HepG2 (cell line): Measurements from ENCODE around the gene CEBPZOS. TPM values are rescaled to one million over a fixed set of nuclear protein-coding genes. Genes with fewer than 3 reads are reported as not detected.

Experiments
- ARNTL ChIP-seq: sonication (generic); formaldehyde crosslinking; IDR thresholded peaks from 2 replicates; pipeline ENCODE4 v1.4.0; 2020; ENCODE audit warnings: mild to moderate bottlenecking, missing genetic modification reagents
- ATF6 ChIP-seq: sonication (generic); formaldehyde crosslinking; conservative IDR thresholded peaks from 2 replicates; pipeline ENCODE4 v1.4.0; 2020; ENCODE audit warnings: missing genetic modification reagents
- BCLAF1 ChIP-seq: fragments of 450-650 bp; IDR thresholded peaks from 2 replicates; pipeline ENCODE4 v1.6.1; 2017; ENCODE audit warnings: mild to moderate bottlenecking
- CREB1 ChIP-seq, 2 experiments: fragments of 450-650 bp in 1 of 2; IDR thresholded peaks; 2 replicates each; pipeline ENCODE4 v1.6.1; 2016 to 2017; ENCODE audit warnings: control low read depth in 1 of 2, mild to moderate bottlenecking in 1 of 2, missing compliant biosample characterization in 1 of 2, missing genetic modification characterization in 1 of 2
- FLYWCH1 ChIP-seq: sonication (generic); formaldehyde crosslinking; IDR thresholded peaks from 2 replicates; pipeline ENCODE4 v1.8.1; 2023; ENCODE audit warnings: mild to moderate bottlenecking, missing genetic modification reagents
- GTF2F1 ChIP-seq: fragments of 150-350 bp; IDR thresholded peaks from 2 replicates; pipeline ENCODE4 v1.6.1; 2014; ENCODE audit warnings: low read length
- JUN ChIP-seq: sonication (generic); formaldehyde crosslinking; IDR thresholded peaks from 2 replicates; pipeline ENCODE4 v1.4.0; 2020; ENCODE audit warnings: mild to moderate bottlenecking, missing genetic modification reagents
- NFKB2 ChIP-seq: sonication (generic); formaldehyde crosslinking; IDR thresholded peaks from 2 replicates; pipeline ENCODE4 v1.4.0; 2020; ENCODE audit warnings: missing genetic modification reagents, borderline replicate concordance
- SALL2 ChIP-seq: sonication (generic); formaldehyde crosslinking; IDR thresholded peaks from 2 replicates; pipeline ENCODE4 v1.8.1; 2023; ENCODE audit warnings: mild to moderate bottlenecking, missing genetic modification reagents, inconsistent platforms
- SP140L ChIP-seq: sonication (generic); formaldehyde crosslinking; IDR thresholded peaks from 2 replicates; pipeline ENCODE4 v1.4.0; 2020; ENCODE audit warnings: missing genetic modification reagents, borderline replicate concordance
- ZFP36L2 ChIP-seq: sonication (generic); formaldehyde crosslinking; IDR thresholded peaks from 2 replicates; pipeline ENCODE4 v1.4.0; 2020; ENCODE audit warnings: missing genetic modification reagents
- ZFX ChIP-seq: sonication (generic); formaldehyde crosslinking; IDR thresholded peaks from 2 replicates; pipeline ENCODE4 v1.4.0; 2020; ENCODE audit warnings: mild to moderate bottlenecking, low read depth, missing genetic modification reagents, moderate library complexity
- ZNF746 ChIP-seq: sonication (generic); formaldehyde crosslinking; IDR thresholded peaks from 2 replicates; pipeline ENCODE4 v1.8.0; 2022; ENCODE audit warnings: mild to moderate bottlenecking, missing genetic modification reagents
- ZNF781 ChIP-seq: sonication (generic); formaldehyde crosslinking; IDR thresholded peaks from 2 replicates; pipeline ENCODE4 v1.5.1; 2020; ENCODE audit warnings: borderline replicate concordance, mild to moderate bottlenecking, missing genetic modification reagents; ENCODE audit errors: not compliant biosample characterization
- ZNF790 ChIP-seq: sonication (generic); formaldehyde crosslinking; IDR thresholded peaks from 2 replicates; pipeline ENCODE4 v1.8.0; 2022; ENCODE audit warnings: missing genetic modification reagents, mild to moderate bottlenecking, borderline replicate concordance
- ZNF792 ChIP-seq: IDR thresholded peaks from 2 replicates; pipeline ENCODE4 v1.6.1; 2016
- polyA plus RNA-seq, 8 experiments: library from polyadenylated mRNA; depleted of rRNA in 3 of 8; stranded (reverse) in 7 of 8; unstranded in 1 of 8; fragments of >200 nt; fragmentation: Illumina TruSeq in 4 of 8; extraction: Trizol in 4 of 8; gene quantifications; 2 replicates each; pipeline versions ENCODE4 v1.2.1 to v1.2.3, GENCODE V29; 2011 to 2016; ENCODE audit warnings: low read depth in 4 of 8, missing spikeins in 1 of 8, mixed read lengths in 1 of 8; ENCODE audit not compliant: insufficient read depth in 1 of 8
- total RNA-seq, 5 experiments: library from RNA; depleted of rRNA; stranded (reverse); fragments of >200 nt; fragmentation: Illumina TruSeq; extraction: Trizol; gene quantifications; 2 replicates each; pipeline ENCODE4 v1.2.3, GENCODE V29; 2016; ENCODE audit warnings: low read depth in 1 of 5
- TF ChIP-seq, protein P1 (sequence below): sonication (generic); formaldehyde crosslinking; IDR thresholded peaks from 2 replicates; pipeline ENCODE4 v1.4.0; 2020; ENCODE audit warnings: missing genetic modification reagents
- TF ChIP-seq, protein P2 (sequence below): sonication (generic); formaldehyde crosslinking; IDR thresholded peaks from 2 replicates; pipeline ENCODE4 v1.4.0; 2020; ENCODE audit warnings: missing genetic modification reagents

Gene CEBPZOS
- total and polyA plus RNA-seq, 2 of the 13 experiments (the other 11 are each of a cell fraction or from before 2014, with no cell fraction given): 18.6 to 44.7 TPM

DNA sequence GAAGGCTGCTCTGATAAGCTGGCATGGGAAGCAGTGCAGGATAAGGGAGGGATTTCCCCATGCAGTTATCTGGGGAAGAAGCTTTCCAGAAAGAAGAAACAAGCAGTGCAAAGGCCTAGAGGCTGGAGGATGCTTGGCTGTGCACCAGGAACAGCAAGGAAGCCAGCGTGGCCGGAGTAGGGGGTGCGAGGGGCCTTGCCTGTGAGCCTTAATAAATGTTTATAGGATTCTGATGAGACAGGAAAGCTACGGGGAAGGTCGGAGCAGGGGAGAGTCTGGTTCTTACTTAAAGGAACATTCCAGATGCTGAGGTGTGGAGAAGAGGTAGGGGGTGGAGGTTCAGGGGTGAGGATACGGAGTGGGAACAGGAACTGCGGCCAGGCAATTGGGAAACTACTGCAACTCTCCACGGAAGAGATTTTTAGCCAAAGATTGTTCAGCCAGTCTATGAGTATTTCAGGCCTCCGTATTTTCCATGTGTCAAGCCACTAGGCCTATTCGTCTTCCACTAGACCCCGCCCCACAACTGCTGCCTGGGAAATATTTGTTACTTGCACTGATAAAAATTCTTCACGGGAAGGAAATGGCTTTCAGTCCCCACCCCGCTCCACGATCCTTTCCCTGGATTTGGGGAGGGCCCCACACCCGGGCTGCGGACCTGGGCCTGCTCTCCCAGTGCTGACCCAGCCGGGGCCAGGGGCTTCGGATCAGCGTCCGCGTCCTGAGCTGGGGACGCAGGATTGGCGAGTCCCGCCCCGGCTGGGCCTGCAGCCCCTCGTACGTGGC lies 40.0 kb upstream of the CEBPZOS start (continued):
- TF ChIP-seq, protein P1, sequence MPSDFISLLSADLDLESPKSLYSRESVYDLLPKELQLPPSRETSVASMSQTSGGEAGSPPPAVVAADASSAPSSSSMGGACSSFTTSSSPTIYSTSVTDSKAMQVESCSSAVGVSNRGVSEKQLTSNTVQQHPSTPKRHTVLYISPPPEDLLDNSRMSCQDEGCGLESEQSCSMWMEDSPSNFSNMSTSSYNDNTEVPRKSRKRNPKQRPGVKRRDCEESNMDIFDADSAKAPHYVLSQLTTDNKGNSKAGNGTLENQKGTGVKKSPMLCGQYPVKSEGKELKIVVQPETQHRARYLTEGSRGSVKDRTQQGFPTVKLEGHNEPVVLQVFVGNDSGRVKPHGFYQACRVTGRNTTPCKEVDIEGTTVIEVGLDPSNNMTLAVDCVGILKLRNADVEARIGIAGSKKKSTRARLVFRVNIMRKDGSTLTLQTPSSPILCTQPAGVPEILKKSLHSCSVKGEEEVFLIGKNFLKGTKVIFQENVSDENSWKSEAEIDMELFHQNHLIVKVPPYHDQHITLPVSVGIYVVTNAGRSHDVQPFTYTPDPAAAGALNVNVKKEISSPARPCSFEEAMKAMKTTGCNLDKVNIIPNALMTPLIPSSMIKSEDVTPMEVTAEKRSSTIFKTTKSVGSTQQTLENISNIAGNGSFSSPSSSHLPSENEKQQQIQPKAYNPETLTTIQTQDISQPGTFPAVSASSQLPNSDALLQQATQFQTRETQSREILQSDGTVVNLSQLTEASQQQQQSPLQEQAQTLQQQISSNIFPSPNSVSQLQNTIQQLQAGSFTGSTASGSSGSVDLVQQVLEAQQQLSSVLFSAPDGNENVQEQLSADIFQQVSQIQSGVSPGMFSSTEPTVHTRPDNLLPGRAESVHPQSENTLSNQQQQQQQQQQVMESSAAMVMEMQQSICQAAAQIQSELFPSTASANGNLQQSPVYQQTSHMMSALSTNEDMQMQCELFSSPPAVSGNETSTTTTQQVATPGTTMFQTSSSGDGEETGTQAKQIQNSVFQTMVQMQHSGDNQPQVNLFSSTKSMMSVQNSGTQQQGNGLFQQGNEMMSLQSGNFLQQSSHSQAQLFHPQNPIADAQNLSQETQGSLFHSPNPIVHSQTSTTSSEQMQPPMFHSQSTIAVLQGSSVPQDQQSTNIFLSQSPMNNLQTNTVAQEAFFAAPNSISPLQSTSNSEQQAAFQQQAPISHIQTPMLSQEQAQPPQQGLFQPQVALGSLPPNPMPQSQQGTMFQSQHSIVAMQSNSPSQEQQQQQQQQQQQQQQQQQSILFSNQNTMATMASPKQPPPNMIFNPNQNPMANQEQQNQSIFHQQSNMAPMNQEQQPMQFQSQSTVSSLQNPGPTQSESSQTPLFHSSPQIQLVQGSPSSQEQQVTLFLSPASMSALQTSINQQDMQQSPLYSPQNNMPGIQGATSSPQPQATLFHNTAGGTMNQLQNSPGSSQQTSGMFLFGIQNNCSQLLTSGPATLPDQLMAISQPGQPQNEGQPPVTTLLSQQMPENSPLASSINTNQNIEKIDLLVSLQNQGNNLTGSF (CRISPR knock-in tag): no peak
- TF ChIP-seq SP140L (CRISPR knock-in tag) (no peak), ZFP36L2 (CRISPR knock-in tag) (no peak), FLYWCH1 (CRISPR knock-in tag) (peak; percentile 69; the same call in 1 of the 2 replicates), ARNTL (CRISPR knock-in tag) (no peak), SALL2 (no peak), ATF6 (no peak), BCLAF1 (no peak), ZNF792 (no peak), ZNF746 (CRISPR knock-in tag) (no peak), GTF2F1 (no peak), CREB1 (IDR thresholded peaks at IDR 0.05) (no peak), CREB1 (CRISPR knock-in tag; IDR thresholded peaks at IDR 0.05) (no peak), ZFX (CRISPR knock-in tag) (peak; percentile 52), JUN (CRISPR knock-in tag) (no peak), ZNF781 (no peak), NFKB2 (CRISPR knock-in tag) (peak; percentile 7; the same call in 1 of the 2 replicates), ZNF790 (peak; percentile 90; the same call in 1 of the 2 replicates)
- TF ChIP-seq, protein P2, sequence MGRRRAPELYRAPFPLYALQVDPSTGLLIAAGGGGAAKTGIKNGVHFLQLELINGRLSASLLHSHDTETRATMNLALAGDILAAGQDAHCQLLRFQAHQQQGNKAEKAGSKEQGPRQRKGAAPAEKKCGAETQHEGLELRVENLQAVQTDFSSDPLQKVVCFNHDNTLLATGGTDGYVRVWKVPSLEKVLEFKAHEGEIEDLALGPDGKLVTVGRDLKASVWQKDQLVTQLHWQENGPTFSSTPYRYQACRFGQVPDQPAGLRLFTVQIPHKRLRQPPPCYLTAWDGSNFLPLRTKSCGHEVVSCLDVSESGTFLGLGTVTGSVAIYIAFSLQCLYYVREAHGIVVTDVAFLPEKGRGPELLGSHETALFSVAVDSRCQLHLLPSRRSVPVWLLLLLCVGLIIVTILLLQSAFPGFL (CRISPR knock-in tag): no peak
